GM19043 (cell line): Measurements from ENCODE around the gene PIP4K2C.
"Not testable (repeated sequence)": the region's sequence is repeated elsewhere in the genome, so short reads cannot be mapped to it uniquely, and the experiment has no call there.

Experiments used
- ATAC-seq: cut with Tn5 transposase; IDR thresholded peaks from one replicate; pipeline ENCODE4 v1.9.1; 2021; ENCODE audit warnings: low read depth; ENCODE audit not compliant: unreplicated experiment

PIP4K2C gene

DNA sequence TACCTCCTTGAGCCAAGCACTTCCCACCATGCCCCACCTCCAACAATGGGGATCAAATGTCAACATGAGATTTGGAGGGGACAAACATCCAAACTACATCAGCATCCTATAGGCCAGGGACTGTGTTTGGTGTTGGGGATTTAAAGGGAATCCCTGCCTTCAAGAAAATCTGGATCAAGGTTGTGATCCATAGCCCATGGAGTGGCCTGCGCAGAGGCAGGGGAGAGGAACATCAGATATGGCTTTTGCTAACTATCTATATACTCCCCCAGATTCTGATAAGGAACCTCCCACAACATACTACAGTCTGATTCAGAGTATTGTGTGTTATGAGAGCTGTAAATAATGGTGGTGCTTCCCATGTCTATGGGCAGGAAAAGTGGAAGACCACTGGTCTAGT, 36.1 kb upstream of the PIP4K2C start:
- ATAC-seq, result no peak

DNA sequence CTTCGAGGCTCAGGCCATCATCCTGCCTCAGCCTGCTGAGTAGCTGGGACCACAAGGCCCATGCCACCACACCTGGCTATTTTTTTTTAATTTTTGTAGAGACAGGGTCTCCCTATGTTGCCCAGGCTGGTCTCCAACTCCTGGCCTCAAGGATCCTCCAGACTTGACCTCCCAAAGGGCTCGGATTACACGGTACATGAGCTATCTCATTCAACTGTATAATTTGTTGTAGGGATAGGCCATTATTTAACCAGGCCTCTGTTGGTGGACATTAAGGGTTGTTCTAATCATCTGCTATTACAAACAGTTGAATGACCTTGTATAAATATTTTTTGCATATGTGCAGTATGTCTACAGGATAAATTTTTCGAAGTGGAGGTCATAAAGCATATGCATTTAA, 32.1 kb upstream of the PIP4K2C start:
- ATAC-seq, result no peak

DNA sequence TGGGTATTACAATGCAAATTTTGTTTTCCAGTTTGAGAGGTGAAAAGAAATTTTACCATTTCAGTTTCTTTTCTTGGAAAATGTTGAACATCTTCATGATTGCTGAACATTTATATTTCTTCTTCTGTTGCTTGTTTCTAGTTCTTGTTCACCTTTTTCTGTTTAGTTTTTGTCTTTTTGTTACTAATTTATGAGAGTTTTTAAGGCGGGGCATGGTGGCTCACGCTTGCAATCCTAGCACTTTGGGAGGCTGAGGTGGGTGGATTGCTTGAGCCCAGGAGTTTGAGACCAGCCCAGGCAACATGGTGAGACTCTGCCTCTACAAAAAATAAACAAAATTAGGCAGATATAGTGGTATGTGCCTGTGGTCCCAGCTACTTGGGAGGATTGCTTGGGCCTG, 30.5 kb upstream of the PIP4K2C start:
- no peak for ATAC-seq

DNA sequence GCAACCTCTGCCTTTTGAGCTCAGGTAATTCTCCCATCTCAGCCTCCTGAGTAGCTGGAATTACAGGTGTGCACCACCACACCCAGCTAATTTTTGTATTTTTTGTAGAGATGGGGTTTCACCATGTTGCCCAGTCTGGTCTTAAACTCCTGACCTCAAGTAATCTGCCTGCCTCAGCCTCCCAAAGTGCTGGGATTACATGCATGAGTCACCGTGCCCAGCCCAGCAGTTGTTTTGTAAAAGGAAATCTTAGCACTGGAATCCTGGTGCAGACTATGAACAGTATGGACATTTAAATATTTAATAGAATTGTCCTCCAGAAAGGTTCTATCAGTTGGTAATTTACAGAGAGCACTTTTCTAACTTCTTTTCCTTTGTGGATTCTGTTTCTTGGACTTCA, 29.9 kb upstream of the PIP4K2C start:
- ATAC-seq, result not testable (repeated sequence)

DNA sequence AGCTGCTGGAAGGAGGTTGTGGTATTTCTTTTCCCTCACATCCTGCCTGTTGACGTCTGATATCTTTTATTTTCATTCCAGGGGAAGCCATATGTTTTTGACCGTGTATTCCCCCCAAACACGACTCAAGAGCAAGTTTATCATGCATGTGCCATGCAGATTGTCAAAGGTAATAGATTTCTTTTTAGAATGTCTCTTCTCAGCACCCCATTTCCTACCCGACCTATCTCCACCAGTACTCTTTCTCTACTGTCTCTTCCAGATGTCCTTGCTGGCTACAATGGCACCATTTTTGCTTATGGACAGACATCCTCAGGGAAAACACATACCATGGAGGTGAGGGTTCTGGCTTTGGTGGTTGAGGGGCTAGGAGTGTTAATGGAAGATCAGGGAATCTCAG, 27.6 kb upstream of the PIP4K2C start:
- no peak for ATAC-seq

DNA sequence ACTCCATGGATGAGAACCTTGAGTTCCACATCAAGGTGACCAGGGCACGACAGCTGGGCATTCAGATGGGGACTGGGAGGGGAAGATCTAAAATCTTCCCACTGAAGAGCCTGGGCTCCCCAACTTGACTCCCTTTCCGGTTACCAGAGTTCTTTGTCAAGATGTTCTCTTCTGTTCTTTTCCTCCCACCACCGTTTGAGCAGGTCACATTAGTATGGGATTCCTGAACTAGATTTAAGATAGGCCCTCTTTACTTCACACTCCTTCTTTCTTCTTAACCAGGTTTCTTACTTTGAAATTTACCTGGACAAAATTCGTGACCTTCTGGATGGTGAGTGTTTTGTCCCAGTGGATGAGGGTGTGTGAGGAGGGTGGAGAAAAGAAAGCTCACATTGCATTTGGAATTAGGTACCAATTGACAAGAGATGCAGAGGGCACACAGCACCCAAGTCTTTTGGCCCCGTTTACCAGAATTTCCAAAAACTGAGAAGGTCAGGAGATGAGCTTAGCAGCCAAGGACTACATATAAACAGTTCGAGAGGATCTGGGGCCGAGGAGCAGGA, 26.7 kb upstream of the PIP4K2C start:
- ATAC-seq, result no peak

DNA sequence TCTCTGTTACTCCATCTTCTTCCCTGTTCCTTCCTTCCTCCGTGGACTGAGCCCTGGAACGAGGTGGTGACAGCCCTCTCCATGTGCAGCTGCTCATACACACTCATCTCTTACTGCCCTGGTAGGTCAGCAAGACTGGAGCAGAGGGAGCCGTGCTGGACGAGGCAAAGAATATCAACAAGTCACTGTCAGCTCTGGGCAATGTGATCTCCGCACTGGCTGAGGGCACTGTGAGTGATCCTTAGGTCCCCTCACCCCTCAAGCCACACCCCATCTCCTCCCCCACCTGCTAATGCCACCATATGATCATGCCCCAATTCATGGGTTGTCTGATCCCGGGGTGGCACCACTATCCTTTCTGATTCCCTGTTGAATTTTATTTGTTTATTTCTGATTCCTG, 22.2 kb upstream of the PIP4K2C start:
- no peak for ATAC-seq

DNA sequence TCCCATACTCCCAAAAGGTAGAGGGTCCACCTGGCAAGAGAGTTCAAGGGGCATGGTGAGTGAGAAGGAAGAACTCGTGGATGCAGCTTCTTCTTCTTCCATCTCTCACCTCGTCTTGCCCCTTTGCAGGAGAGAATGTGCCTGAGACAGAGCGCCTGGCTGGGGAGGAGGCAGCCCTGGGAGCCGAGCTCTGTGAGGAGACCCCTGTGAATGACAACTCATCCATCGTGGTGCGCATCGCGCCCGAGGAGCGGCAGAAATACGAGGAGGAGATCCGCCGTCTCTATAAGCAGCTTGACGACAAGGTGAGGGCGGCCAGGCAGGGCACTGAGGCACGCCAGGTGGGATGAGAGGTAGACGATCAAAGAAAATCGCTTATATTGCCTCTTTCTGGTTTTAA, 21.1 kb upstream of the PIP4K2C start:
- ATAC-seq, result no peak

DNA sequence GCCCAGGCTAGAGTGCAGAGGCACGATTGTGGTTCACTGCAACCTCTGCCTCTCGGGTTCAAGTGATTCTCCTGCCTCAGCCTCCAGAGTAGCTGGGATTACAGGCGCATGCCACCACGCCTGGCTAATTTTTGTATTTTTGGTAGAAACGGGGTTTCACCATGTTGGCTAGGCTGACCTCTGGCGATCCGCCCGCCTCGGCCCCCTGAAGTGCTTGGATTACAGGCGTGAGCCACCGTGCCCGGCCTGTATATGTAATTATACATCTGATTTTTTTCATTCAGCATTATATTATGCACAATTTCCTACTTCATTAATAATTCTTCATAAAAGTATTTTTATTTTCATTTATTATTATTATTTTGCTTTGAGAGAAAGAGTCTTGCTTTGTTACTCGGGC, 20.6 kb upstream of the PIP4K2C start:
- ATAC-seq, result not testable (repeated sequence)

DNA sequence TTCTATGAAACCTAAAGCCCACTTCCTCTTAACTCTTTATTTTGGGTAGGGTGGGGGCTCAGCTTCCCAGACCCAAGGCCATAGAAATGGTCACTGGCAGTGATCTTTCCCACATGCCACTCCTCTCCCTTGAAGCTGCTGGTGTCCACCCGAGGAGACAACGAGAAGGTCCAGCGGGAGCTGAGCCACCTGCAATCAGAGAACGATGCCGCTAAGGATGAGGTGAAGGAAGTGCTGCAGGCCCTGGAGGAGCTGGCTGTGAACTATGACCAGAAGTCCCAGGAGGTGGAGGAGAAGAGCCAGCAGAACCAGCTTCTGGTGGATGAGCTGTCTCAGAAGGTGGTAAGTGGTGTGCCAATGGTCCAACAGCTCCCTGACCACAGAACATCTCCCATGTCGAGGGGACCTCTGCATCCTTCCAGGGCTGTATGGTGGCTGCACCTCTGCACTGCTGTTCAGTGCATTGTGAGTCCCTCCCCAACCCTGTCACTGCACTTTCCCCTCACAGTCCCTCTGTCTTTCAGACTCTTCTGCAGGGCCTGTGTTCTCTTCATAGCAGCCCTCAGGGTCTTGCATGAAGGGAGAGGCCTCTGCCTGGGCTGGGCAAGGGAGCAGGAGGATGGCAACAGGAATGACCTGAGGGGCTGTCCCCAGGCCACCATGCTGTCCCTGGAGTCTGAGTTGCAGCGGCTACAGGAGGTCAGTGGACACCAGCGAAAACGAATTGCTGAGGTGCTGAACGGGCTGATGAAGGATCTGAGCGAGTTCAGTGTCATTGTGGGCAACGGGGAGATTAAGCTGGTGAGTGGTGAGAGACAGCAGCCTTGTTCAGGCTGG, 18.8 kb upstream of the PIP4K2C start:
- no peak for ATAC-seq

DNA sequence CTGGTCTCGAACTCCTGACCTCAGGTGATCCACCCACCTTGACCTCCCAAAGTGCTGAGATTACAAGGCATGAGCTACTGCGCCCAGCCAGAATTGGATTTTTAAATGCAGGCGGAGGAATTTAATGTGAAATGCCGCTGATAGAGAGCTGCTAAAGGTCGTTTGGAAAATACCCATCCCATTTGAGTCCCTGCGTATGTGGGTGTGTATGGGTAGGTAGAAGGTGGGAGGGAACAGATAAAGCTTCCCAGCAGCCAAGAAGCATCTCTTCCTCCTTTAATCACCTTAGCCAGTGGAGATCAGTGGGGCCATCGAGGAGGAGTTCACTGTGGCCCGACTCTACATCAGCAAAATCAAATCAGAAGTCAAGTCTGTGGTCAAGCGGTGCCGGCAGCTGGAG, 16.2 kb upstream of the PIP4K2C start:
- no peak for ATAC-seq

DNA sequence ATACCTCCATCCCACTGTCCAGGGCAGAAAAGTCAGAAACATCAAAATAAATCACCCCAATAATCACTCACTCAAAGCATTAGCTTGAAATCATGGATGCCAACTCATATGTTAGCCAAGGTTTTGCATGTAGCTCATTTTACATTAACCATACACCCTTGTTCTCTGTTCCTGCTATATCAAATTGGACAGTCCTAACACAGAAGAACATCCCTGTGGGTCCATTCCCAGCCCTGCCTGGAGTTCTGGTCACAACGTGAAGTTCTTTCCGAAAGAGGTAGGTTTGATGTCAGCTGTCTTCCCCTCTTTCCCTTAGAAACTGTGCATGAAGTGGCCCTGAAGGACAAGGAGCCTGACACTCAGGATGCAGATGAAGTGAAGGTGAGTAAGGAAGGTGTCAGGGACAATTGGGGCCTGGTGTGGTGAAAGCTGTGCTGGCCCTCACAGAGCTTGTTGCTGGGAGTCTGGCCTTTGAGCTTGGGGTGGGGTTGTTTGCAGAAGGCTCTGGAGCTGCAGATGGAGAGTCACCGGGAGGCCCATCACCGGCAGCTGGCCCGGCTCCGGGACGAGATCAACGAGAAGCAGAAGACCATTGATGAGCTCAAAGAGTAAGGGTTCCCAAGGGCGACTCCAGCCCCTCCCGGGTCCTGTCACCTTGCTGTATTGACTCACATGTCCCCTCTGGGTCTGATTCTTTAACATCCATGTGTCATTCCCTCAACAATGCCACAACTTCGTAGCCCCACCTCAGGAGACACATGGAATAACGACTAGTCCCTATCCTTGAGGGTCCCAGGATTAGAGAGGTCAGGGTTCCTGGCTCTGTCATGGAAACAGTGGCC, 15.0 kb upstream of the PIP4K2C start:
- no peak for ATAC-seq

DNA sequence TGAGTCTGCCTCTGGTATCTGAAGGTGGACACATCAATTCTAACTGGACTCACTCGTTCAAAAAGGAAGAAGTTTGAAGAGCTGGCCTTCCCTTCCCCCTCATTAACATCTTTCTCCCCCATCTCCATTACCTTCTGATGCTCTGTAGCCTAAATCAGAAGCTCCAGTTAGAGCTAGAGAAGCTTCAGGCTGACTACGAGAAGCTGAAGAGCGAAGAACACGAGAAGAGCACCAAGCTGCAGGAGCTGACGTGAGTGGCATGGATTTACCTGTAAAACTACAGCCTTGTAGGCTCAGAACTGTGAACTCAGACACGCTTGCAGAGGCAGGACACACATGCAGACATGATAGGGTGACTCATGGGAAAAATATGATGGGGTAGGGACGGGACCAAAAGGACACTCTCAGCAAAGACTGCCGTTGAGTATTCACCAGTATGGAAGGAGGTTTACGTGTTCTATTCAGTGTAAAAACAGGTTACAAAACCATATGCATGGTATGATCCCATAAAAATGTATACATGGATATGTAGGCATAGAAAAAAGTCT, 14.3 kb upstream of the PIP4K2C start:
- ATAC-seq, result no peak

DNA sequence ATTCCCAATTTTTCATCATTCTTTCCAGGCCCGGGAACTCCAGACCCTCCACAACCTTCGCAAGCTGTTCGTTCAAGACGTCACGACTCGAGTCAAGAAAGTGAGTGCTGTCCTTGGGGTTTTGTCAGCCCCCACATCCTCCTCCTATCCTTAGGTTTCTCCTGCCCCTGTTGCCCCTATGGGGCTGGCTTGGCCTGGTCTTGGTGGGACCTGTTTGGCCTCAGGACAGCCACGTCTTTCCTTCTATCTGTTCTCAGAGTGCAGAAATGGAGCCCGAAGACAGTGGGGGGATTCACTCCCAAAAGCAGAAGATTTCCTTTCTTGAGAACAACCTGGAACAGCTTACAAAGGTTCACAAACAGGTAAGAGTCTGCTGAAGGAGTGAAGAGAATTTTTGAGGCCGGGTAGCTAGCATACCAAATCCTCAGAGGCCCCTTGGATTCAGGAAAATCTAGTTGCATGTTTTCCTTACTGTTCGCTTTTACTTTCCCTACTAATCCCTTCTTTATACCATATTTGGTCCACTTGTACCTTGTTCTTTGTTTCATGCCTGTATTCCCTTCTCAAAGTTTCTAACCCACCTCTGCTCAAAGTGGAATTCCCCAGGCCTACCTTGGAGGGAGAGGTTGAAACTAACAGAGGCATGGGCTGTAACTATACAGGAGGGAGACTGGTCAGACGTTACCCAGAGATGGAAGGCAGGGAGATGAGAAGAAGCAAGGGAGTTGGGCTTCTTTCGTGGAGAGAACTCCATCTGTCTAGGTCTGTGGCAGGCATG, 12.8 kb upstream of the PIP4K2C start:
- no peak for ATAC-seq

DNA sequence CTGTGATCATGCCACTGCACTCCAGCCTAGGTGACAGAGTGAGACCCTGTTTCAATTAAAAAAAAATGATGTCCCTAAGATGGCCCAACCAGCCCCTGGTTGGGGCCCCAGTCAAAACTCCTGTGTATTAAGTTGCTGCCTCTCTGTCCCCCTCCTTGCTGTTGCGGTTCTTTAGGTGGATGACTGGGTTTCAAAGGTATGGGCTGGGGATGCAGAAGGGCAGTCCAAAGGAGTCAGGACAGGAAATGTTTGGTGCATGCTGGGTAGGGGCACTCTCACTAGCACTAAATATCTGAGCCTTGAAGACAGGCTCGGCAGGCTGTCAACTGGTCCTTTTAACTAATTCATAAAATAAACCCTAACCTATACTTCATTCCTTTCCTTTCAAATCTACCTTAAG, 12.0 kb upstream of the PIP4K2C start:
- ATAC-seq, result no peak

DNA sequence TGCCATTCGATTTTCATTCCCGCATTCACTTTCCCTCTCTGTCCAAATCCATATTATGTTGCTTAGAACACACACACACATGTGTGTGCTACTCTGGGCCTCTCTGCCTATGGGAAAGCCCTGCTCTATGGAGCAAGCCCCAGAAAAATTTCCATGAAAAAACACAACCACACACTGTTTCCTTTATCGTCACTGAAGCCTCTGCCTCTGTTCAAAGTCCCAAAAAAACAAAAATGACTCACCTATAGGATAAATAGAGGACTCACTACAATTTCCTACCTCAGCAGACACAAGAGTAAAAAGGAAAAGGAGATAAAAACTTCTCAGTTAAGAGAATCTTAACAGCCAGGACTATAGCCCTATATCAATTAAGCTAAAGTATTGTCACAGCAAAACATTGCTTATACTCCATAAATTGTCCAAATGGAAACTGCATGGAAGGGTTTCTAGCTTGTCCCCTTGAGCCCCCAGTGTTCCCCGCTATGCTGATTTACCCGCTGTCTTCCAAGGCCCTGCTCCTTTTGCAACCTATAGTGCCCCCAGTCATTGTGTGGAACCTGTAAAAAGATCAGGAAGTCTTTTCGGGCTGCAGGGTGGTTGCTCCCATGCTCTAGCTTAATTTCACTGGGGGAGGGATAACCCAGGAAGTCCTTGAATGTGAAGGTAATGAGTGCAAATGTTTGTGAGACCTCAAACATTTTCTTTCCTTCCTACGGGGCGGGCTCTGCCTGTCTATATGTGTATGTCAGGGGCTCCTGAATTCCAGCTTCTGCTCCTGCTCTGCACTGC, 11.1 kb upstream of the PIP4K2C start:
- no peak for ATAC-seq

DNA sequence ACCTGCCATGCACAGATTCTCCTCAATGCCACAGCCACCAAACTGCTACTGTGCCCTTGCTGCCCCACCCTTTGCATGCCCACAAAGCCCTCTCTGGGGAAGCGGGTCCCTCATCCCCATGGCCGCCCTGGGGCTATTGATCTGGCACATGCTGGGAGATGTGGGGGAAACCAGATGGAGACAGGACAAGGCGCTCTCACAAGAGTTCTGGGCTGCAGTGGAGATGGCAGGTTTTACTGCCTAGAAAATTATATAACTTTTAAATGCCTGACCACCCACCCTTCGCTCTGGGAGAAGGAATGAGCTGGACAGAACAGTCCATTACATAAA, 10.6 kb upstream of the PIP4K2C start:
- no peak for ATAC-seq

DNA sequence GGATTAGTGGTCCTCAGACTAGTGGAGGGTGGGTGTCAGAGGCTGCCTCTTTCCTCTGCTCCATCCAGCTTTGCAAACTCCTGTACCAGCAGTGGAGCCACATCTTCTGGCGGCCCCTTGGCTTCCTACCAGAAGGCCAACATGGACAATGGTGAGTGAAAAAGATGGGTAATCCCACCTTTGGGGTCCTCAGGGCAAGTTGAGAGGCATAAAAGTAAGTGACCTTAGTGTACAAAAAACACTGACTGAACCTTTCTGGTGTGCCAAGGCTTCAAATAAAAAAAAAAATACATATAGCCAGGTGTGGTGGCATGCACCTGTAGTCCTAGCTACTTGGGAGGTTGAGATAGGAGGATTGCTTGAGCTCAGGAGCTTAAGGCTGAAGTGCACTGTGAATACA, 9.2 kb upstream of the PIP4K2C start:
- ATAC-seq, result no peak

DNA sequence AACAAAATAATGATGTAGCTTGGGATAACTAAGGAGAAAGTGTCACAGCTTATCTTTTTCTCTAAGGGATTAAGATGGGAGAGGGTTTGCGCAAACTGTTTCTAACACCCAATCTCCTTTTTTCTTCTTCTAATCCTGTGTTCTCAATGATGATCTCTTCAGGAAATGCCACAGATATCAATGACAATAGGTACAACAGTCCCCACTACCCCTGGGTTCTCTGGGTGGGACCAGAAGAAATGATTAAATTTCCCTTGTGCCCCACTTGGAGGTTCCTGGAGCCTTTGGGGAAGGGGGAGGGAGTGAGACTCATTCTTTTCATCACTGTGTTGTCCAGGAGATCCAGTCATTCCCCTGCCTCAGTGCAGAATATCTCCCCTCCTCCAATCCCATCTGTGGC, 8.6 kb upstream of the PIP4K2C start:
- no peak for ATAC-seq
